GM19438 (cell line): ENCODE data around the gene RBPJL.

Experiments
- ATAC-seq: cut with Tn5 transposase; IDR thresholded peaks from one replicate; pipeline ENCODE4 v1.9.1; 2021; ENCODE audit warnings: low read depth; ENCODE audit not compliant: unreplicated experiment

RBPJL gene

DNA sequence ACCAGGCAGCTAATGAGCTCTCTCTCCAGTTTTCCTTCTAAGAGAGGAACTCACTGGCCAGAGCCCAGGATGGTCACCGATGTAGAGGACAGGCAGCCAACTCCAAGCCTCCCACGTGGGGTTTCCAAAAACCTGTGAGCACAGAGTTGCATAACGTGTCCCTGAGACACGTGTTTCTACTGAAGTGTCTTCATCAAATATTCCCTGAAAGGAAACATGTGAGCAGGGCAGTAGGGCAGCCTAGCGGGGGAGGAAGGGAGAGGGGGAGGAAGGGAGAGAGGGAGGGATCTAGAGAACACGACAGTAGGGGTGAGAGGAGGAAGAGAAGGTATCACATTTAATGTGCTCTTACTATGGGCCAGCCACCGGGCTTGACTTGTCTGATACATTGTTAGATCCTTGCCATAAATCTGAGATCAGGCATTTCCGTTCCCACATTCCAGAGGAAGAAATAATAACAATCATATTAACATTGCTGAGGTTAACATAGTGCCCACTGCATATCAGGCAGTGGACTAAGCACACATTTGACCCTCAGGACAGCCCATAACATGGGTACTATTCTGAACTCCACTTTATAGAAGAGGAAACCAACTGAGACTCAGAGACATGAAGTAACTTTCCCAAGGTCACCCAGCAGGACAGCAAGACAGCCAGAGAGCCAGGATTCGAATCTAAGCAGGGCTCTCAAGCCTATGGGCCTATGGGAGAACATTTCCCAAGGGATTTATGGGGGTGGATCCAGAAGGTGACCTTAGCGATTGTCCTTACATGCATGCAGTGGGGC lies 51.8 kb downstream of the RBPJL start:
- ATAC-seq: no peak

DNA sequence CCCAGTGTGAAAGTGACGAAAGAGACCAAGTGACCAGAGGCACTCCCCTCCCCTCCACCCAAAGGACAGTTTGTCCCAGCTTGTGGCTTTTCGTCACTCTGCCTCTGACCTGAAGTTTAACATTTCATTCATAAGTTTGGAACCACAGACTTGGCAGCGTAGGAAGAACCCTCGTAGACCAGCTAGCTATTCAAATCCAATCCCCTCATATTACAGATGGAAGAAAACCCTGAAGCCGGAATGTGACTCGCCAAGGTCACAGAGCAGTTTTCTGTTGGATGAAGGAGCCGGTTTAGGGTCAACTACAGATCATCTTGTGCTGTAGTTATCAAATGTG lies 52.4 kb downstream of the RBPJL start:
- ATAC-seq: no peak

DNA sequence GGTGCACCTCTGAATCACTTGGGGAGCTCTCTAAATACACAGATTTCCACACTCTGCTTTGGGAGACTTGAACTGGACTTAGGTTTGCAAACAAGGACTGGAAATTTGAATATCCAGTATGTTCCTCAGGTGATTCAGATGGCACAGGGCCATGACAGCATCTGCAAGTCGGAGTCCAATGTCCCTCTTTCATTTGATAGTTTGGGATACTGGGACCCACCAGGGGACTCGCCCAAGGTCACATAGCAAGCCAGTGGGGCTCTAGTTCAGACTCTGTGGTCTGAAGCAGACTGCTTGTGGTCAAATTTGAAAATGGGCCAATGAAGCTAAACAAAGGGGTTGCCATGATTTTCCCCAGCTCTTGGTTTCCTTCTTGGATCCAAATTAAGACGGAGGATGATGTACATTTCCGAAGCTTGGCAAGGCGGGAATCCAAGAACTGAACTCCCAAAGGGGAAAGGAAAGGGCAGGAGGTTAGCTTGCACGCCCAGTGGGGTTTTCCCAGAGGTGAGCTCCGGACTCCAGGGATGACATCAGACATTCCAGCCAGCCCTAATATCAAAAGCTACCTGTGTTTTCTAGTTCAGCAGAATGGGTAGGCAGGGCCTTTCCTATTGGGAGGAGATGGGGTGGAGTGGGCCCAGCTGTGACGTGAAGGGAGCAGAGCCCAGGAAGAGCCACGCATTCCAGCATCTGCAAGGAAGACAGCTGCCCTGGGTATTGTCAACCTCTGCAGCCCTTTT lies 52.9 kb downstream of the RBPJL start:
- ATAC-seq: no peak

DNA sequence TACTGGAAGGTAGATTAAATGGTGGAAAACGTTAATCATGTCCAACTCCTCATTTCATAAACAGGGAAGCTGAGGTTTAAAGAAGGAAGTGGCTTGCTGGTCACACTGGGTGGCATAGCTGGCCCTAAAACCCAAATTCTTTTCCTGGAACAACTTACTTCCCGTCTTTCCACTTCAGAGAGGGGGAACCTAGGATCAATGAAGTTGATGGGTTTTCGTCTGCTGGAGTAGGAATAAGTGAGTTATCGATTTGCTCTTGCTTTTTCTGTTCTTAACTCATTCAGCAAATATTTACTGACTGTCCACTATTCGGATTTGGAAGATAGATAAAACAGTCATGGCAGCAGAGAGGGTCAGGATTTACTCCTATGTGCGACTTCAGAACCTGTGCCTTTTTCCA lies 55.2 kb downstream of the RBPJL start:
- ATAC-seq: no peak

DNA sequence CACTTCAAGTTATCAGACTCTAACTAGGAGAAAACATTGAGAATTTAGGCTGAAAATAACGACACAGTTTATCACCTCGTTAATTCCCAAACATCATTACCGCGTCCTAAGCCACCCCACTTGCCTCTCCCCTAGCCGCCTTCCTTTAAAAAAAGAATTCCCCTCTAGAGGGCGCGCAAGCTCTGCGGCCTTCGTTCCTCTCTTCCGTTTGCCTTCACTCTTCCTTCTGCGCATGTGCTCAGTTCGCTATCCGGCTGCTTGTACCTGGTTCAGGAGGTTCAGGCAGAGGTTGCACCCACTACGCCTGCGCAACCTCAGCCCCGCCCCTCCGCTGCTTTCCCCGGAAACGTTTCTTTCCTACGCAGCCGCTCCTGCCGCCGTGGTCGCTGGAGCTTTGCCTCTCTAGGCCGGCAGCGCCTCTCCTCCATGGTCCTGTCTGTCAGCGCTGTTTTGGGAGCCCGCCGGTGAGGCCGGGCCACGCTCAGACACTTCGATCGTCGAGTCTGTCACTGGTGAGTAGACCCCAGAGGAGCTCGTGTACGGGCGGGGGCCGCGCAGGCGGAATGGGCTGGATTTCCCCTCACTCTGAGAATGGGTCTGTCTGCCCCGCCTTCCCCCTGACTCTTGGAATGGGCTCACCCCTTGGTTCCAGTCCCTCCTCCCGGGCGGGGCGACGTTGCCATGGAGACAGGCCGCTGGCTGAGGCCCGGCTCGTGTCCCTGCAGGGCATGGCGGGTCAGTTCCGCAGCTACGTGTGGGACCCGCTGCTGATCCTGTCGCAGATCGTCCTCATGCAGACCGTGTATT lies 56.4 kb downstream of the RBPJL start, which contains the start of gene SYS1:
TSS of gene SYS1 (plus strand) at position 353 of the 807 bp plus-strand sequence. CDS start at position 729, 376 bp downstream.
- peak; percentile 70 for ATAC-seq

DNA sequence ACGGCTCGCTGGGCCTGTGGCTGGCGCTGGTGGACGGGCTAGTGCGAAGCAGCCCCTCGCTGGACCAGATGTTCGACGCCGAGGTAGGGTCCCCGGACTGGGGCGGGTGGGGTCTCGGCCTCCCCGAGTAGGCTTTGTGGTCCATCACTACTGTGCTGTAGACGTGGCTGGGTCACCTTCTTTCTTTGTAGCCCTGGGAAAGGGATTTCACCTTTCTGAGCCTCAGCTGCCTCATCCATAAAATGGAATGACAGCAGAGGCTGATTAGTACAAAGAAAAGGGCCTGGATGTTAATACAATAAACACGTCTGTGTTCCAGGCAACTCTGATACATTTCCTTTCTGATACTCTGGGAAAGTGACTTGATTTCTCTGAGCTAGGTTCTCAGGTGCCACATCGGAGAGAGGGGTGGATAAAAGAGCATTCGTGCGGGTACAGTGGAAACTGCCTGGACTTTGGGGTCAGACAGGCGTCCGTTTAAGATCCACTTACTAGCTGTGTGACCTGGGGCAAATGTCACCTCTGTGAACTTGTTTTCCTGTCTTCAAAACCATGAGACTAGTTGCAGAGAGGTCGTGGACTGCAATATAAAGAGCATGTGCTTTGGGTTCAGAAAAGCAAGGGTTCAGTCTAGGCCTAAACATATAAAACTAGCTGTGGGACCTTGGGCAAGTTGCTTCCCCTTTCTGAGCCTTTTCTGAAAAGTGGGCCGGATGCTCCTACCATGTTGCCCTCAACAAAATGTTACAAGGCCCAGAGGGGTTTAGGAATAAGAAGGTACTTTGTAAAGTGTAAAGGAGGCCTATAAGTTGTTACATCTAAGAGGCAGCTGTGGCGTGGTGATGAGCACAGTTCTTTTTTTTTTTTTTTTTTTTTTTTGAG lies 57.2 kb downstream of the RBPJL start:
- ATAC-seq: no peak

DNA sequence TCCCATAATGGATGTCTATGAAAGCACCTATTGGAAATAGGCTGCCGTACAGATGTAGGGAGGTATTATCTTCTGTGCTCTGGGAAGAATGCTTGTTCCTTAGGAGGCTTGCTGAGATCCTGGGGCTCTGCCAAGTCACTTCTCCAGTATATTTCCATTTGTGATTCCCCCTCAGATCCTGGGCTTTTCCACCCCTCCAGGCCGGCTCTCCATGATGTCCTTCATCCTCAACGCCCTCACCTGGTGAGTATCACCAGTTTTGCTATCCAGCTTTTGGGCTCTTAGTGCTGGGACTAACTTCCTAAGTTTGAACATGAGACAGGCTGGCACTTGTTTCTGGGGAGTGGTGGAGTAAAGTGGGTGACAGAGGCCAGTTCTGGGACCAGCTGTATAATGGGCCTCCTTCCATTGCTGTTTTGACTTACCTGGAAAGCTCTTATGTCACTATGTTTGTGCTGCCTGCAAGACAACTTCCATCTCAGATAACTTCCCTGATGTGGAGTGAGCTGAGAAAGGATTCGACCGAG lies 58.9 kb downstream of the RBPJL start:
- ATAC-seq: no peak

DNA sequence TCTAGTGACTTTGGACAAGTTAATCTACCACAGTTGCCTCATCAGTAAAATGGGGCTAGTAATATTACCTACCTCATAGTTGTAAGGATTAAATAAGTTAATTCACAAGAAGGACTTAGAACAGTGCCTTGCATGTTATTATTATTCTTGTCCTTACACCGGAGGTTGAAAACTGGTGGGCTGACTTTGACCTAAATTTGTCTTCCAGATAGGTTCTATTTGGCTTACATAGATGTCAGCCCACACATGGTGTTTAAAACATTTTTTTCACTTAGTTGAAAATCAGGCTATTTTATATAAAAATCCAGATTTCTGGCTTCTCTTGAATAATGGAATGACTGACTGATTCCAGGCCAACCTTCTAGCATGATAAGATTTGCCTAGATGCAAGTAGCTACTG lies 59.6 kb downstream of the RBPJL start:
- ATAC-seq: no peak

DNA sequence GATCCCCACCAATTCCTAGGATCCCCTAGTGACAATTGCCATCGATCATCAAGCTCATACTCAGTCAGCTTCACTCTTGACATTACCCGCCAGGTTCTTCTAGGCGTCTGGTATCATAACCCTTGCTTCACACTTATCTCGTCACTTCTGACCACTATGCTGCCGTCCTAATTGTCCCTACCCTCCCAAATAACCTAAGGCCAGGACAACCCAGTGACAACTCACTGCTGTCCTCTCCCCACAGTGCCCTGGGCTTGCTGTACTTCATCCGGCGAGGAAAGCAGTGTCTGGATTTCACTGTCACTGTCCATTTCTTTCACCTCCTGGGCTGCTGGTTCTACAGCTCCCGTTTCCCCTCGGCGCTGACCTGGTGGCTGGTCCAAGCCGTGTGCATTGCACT lies 60.0 kb downstream of the RBPJL start:
- no peak for ATAC-seq

DNA sequence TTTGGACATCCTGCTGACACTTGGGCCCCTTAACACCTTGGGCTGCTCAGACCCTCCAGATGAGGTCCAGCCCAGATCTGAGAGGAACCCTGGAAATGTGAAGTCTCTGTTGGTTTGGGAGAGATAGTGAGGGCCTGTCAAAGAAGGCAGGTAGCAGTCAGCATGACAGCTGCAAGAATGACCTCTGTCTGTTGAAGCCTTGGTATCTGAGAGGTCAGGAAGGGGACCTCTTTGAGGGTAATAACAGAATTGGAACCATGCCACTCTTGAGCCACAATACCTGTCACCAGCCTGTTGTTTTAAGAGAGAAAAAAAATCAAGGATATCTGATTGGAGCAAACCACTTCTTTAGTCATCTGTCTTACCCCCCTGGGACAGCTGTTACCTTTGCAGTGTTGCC lies 60.5 kb downstream of the RBPJL start:
- no peak for ATAC-seq
